GM12864 (cell line): Measurements from ENCODE around the gene FBH1.

Experiments
- DNase-seq: peaks from one replicate; pipeline ENCODE4 v3.0.0-alpha.2; 2011; ENCODE audit warnings: low read depth
- H3K4me3 ChIP-seq: 2 replicates; pipeline ENCODE4 v1.5.1; 2011; ENCODE audit warnings: mild to moderate bottlenecking, low read depth, low read length, control low read depth
- TF ChIP-seq, protein P1 (sequence below): IDR thresholded peaks from 2 replicates; pipeline ENCODE4 v1.5.1; 2011; ENCODE audit warnings: low read depth, mild to moderate bottlenecking, moderate library complexity, low read length, control low read depth, inconsistent platforms; ENCODE audit errors: missing control alignments

FBH1 gene

DNA sequence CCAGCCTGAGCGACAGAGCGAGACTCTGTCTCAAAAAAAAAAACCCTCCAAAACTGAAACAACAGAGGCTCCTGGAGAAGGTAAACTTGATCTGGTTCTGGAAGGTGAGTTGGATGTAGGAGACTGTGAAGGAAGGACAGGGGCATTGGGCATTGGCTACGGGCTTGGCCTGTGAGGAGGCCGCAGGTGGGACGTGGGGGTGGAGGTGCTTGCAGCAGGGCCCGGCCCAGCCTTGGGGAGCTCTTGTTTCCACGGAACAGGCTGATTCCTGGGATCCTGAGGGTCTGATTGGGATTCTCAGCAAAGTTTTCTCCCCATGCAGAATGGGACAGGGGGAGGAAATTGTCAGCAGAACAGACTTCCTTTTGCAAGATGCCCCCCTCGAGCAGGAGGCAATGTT lies 56.7 kb downstream of the FBH1 start:
- no peak for DNase-seq
- H3K4me3 ChIP-seq = no peak overlapping the region
- TF ChIP-seq, protein P1, sequence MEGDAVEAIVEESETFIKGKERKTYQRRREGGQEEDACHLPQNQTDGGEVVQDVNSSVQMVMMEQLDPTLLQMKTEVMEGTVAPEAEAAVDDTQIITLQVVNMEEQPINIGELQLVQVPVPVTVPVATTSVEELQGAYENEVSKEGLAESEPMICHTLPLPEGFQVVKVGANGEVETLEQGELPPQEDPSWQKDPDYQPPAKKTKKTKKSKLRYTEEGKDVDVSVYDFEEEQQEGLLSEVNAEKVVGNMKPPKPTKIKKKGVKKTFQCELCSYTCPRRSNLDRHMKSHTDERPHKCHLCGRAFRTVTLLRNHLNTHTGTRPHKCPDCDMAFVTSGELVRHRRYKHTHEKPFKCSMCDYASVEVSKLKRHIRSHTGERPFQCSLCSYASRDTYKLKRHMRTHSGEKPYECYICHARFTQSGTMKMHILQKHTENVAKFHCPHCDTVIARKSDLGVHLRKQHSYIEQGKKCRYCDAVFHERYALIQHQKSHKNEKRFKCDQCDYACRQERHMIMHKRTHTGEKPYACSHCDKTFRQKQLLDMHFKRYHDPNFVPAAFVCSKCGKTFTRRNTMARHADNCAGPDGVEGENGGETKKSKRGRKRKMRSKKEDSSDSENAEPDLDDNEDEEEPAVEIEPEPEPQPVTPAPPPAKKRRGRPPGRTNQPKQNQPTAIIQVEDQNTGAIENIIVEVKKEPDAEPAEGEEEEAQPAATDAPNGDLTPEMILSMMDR = no peak

- no peak overlapping the region for H3K4me3 ChIP-seq
- TF ChIP-seq, protein P1 = no peak
- DNase-seq = no peak
Measured at GRCh38 chr10:5947471-5948207, 57.6 kb downstream of the FBH1 start.

DNA sequence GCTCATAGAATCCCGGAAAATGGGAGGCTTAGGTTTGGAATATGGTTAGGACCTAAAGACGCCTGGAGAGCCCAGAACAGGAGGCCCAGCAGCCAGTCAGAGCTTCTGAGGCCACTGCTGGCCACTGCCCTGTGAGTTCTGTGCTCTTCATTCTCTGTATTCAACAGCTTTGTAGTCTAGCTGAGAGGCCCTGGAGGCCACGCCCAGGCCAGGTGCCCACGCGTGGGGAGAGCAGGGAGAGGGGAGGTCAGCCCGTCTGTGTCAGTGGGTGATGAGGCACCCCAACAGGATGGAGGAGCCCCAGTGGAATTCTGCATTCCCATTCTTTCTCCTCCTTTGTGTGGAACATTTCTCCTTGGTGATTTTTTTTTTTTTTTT lies 58.2 kb downstream of the FBH1 start:
- TF ChIP-seq, protein P1 = no peak
- DNase-seq = no peak
- H3K4me3 ChIP-seq = no peak overlapping the region

GRCh38 chr10:5949009-5949759 lies 59.1 kb downstream of the FBH1 start:
- TF ChIP-seq, protein P1 = peak; percentile 44
- H3K4me3 ChIP-seq = no peak overlapping the region

DNA sequence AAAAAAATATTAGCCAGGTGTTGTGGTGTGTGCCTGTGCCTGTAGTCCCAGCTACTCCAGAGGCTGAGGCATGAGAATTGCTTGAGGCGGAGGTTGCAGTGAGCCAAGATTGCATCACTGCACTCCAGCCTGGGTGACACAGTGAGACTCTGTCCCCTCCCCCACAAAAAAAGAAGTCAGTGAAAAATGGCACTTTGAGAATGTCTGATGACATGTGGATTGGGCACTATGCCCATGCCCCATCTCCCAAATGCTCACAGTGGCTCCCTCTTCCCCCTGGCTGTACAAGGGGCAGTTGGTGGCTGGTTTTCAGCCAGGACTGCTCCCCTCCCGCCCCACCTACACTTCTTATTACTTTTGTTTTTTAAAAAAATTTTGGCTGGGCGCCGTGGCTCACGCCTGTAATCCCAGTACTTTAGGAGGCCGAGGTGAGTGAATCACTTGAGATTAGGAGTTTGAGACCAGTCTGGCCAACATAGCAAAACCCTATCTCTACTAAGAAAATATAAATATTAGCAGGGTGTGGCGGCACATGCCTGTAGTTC lies 61.2 kb downstream of the FBH1 start:
- TF ChIP-seq, protein P1 = no peak
- no peak for DNase-seq
- no peak overlapping the region for H3K4me3 ChIP-seq

More at GRCh38 chr10:5949009-5949759, 59.1 kb downstream of the FBH1 start:
- DNase-seq = no peak

DNA sequence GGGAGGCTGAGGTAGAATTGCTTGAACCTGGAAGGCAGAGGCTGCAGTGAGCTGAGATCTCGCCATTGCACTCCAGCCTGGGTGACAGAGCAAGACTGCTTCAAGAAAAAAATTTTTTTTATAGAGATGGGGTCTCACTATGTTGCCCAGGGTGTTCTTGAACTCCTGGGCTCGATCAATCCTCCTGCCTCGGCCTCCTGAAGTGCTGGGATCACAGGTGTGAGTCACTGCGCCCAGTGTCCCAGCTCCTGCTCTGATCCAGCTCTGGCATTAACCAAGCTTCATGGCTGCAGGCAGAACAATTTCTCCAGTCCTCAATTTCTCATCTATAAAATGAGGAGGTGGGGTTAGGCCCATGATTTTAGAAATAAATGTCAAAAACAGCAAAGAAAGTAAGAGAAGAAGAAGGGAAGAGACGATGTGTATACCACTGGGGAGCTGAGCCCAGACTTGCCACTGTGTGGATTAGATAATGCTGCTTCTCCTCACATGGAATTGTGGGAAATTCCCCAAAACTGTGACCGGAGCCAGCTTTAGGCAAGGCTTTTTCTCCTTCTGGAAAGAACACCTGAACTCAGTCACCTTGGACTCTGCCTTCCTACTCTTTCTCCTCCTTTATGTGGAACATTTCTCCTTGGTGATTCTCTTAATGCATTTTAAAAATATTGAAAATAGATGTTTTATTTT lies 61.8 kb downstream of the FBH1 start:
- no peak for DNase-seq
- no peak overlapping the region for H3K4me3 ChIP-seq
- TF ChIP-seq, protein P1 = no peak
